ENCODE data around the gene NTHL1.
"Not testable (repeated sequence)": the region's sequence is repeated elsewhere in the genome, so short reads cannot be mapped to it uniquely, and the experiment has no call there.

The NTHL1 gene

DNA sequence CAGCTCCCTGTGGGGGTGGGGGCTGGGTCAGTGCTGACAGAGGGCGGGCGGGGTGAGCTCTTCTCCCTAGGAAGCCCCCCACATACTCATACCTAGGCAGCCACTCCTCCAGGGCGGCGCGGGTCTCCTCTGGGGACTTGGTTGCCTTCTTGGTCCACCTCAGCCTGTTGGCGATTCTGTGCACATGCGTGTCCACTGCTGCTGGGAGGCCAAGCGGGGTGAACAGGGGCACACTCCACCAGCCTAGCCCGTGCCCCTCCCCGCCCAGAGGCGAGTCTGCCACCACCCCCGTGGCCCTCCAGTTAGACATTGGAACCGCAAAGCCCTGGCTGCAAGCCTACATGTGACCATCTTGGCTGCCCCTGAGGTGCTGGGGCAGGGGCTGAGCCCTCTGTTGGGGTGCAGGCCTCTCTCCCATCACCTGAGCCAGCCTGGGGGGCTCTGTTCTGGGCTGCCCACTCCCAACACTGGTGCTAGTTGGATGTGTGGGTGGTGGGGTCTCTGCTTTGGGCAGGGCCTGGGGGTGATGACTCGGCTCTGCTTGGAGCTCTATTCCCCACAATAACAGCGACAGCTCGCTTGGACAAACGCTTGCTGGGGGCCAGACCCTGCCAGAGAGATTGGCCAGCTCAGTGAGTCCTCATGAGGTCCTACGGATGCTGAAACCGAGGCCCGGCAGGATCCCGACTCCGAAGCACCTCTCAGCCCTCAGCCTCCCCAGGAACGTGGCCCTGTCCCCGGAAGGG is 7.4 kb downstream of the NTHL1 start:
- no peak for DNase-seq

DNA sequence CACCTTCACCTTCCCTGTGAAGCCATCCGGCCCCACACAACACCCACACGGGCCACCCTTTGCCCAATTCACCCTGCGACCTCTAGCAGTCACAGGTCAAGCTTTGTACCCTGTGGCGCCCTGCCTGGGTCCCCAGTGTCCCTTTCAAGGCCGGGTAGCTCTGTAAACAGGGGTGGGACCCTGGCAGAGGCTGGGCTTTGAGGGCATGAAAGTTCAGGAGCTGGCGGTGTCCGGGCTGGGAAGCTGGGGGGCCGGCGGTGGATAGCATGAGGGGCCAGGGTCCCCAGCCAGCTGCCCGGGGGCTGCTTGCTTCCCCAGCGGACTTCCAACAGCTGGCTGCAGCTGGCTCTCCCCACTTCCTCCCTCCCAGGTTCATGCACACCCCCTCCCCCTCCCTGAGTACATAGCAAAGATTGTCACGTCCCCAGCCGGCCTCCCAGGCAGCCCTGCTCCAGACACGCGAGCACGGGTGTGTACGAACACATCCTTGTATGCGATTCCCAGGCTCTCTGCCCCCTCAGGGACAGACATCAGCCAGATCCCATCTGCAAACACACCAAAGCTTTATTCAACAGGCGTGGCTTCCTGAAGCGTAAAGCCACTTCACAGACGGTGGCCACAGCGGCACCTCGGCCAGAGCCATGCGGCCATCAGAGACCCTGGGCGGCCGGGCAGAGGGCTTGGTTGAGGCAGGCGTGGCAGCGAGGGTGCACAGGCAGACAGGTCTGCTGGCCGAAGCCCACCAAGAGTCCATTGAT is 8.2 kb downstream of the NTHL1 start:
- DNase-seq: no peak

DNA sequence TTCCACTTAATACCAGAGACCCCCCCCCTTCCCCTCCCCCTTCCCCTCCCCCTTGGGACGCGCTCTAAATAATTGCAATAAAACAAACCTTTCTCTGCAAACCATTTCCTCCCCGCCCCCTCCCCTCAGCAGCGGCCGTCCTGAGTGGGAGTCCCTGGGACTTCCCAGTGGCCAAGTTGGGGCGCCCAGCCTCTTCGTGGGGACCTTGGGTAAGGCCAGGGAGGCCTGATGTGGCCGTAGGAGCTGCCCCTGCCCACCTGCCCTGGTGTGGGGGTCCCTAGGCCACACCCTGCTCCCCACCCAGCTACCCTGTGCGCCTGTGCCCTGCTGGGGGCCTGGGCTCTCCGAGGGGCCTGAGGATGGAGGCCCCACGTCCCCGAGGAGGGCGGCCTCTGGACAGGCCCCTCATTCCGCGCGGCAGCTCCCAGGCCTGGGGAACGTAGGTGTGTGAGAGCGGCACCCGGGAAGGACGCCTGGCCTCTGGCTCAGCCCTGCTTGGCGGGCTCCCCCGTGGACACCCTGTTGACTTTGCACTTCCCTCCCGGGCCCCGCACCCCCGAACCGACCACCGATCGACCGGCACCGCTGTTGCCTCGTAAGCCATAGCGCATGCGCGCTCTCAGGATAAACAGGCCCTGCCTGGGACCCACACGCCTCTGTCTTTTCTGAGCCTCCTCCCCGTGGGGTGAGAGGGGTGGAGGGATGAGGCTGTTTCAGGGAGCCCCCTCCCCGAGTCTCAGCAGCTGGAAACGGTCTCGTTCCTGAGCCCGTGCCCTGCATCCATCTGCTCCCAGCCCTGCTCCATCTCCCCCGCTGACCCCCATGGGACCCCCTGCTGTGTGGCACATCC is 9.0 kb downstream of the NTHL1 start:
- no peak for DNase-seq

DNA sequence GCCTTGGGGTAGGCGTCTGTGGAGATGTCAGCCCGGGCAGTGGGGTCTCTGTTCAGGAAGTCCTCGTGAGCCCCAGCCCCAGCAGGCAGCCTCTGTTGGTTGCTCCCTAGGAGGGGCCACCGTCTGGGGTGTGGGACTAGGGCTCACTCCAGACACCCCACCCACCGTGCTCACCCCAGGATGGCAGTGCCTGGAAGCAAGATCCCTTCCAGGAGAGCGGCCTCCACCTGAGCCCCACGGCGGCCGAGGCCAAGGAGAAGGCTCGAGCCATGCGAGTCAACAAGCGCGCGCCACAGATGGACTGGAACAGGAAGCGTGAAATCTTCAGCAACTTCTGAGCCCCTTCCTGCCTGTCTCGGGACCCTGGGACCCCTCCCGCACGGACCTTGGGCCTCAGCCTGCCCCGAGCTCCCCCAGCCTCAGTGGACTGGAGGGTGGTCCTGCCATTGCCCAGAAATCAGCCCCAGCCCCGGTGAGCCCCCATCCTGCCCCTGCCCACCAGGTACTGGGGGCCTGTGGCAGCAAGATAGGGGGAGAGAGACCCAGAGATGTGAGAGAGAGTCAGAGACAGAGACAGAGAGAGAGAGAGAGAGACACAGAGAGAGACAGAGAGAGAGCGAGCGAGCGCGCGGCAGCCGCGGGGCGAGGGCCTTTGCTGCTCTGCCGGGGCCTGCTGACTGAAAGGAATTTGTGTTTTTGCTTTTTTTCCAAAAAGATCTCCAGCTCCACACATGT is 9.8 kb downstream of the NTHL1 start:
- no peak for DNase-seq

DNA sequence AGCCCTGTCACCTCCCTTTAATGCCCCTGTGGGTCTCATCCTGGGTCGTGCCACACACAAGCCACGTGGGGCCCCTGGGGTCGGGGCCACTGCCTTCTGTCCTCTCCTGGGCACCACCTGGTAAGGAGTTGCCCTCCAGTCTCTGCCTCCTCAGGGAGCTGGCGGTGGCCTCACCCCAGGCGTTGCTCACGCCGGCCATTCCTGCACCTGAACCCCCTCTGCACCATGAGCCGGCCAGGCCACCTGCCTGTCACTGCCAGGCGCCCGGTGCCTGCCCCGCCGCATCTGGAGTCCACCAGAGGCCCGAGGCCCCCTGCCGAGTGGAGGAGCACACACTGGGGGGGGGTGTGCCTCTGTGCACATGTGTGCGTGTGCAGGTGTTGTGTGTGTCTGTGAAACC is 10.5 kb downstream of the NTHL1 start:
- DNase-seq: no peak

DNA sequence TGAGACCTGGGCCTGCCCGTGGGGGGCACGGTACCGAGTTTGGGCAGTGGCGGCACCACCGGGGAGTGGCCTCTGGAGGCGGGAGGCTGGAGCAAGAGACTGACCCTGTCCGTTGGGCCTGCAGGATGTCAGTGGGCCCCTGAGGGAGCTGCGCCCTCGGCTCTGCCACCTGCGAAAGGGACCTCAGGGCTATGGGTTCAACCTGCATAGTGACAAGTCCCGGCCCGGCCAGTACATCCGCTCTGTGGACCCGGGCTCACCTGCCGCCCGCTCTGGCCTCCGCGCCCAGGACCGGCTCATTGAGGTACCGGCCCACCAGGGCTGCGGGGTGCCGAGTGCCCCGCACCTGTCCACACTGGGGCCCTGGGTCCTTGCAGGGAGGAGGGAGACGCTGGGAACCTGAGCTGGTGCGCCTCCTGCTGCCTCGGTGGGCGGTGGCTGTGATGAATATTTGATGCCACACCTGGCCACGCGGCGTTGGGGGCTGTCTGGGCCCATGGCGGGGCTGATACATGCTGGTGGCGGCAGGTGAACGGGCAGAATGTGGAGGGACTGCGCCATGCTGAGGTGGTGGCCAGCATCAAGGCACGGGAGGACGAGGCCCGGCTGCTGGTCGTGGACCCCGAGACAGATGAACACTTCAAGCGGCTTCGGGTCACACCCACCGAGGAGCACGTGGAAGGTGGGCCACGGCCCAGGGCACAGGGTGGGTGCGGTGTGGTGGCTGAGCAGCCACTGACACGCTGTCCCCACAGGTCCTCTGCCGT is 11.3 kb downstream of the NTHL1 start:
- DNase-seq: no peak

DNA sequence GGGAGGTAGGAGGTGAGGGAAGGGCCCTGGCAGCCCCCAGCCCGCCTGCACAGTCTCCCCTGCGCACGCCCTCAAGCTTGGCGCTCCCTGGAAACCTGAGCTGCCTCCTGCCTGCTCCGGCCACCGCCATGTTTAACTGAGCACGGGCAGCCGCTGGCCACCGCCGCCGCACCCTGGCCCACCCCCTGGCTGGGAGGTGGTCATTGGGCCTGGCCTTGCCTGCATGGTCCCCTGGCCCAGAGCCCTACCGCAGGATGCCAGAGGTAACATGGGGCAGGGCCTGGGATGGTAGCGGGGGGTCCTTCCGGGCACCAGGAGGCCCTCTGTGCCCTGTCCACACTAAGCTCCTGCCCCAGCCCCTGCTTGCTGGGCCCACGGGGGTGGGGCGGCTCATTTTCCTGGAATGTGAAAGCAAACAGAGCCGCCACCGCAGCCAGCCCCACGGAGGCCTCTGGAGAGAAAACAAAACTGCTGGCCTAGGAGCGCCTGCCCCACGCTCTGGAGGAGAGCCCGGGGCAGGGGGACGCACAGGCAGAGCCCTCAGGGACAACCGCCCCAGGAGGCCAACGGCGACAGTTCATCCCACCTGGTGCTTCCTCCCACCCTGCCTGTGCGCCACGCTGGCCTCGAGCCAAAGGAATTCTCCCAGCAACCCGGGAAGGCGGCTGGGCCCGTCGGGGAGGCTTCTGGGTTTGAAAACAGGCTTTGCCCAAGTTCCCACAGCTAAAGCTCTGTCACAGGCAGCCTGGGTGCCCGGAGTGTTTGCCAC is 12.0 kb downstream of the NTHL1 start:
- peak; percentile 62 for DNase-seq

DNA sequence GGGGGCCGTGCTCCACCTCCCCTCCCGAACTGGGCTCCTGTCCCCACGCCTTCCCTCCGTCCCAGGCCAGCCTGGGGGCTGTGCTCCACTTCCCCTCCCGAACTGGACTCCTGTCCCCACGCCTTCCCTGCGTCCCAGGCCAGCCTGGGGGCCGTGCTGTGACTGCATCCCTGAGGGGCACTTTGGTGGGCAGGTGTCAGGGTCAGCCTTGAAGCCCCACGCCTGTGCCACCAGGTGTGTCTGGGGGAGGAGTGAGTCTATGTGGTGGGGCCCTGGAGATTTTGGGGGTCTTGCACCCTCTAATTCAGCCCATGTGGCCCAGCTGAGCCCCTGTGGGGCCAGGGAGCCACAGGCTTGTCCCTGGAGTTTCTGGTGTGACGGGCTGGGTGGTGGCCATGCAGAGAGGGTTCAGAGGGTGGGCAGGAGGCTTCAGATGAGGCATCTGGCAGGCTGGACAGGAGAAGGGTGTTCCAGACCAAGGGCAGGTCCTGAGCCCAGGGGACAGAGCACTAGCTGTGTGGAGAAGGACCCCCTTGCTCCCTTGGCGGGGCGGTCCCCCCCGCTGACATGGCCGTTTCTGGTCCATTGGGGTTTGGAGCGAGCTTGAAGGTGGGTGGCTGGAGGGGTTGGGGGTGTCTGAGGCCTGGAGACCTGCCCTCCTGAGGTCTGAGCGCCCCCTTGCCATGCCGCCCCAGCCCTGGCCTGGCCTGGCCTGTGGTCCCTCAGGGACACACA is 12.8 kb downstream of the NTHL1 start:
- no peak for DNase-seq

DNA sequence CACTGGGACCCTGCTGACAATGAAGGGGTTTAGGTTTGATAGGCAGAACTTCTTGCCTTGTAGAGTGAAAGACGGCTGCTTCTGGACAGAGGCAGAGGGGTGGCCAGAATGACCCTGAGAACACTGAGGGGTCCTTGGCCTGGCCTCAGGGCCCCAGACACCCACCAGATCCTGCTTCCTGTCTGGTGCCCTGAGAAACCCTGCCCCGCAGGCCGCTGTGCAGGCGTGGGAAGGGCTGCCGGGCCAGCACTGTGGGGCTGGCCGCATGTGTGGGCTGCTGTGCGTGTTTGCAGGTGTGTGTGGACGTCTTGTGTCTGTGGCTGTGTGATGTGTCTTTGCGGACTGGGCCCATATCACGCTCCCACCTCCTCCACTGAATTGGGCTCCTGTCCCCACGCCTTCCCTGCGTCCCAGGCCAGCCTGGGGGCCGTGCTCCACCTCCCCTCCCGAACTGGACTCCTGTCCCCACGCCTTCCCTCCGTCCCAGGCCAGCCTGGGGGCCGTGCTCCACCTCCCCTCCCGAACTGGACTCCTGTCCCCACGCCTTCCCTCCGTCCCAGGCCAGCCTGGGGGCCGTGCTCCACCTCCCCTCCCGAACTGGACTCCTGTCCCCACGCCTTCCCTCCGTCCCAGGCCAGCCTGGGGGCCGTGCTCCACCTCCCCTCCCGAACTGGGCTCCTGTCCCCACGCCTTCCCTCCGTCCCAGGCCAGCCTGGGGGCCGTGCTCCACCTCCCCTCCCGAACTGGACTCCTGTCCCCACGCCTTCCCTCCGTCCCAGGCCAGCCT is 13.5 kb downstream of the NTHL1 start:
- DNase-seq: not testable (repeated sequence)

DNA sequence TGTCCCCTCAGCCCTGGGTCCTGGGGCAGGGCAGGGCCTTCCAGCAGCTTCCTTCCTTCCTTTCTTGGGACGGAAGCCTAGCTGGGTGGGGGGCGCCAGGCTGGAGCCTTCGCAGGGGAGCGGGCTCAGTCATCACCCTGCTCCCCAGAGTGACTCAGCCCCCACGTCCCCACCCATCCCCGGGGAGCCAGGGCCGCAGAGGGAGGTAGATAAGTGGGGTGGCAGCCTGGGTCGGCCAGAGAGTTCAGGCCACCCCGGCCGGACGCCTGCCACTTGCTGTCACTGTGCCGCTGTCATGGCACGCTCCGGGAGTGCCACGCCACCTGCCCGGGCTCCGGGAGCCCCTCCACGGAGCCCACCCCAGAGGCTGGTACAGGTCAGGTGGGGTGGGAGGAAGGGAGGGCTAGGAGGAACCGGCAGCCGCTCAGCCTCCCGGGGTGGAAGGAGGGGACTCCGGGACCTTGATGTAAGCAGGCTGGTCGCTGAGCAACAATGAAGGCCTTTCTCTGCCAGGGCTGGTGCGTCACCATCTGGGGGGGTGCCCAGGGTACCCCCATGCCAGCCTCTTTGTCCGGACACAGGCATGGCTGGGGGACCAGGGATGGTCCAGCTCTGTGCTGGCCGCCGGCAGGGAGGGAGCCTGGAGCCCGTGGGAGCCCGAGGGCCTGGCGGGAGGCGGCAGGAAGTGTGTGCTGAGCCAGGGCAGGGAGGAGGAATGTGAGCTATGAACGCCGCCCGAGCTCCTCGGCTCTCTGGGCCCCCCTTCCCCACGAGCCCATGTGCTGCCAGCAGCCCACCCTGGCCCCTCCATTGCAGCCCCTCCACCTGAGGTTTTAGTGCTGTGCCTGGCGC is 14.4 kb downstream of the NTHL1 start:
- no peak for DNase-seq

DNA sequence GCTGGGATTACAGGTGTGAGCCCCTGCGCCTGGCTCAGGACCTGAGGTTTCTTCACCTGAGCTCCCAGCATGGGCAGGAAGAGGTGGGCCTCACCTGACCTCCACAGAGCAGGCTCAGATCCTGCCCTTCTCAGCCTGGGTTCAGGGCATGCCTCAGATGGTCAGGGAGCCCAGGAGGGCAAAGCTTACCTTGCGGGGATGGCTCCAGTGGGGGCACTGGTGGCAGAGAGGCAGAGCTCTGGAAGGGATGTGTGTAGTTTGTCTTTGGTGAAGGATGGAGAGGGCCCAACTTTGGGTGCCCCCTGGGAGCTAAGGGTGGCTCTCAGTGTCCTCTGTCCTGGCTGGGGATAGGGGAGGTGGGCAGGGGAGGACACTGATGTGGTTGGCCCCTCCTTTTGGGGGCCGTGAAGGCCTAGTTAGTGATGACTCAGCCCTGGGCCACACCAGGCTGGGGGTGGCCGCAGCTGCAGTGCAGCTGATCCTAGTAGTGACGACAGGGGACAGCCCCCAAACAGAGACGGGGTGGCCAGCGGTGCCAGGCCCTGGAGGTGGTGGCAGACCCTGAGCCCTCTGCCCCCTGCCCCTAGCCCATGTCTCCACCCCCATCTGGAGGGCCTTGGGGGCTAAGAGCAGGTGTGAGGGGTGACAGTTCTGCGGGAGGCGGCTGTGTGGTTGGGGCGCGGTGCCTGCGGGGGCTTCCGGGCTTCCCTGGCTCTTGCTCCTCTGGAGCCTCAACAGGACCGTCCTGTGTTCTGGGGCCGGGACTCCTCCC is 15.2 kb downstream of the NTHL1 start:
- no peak for DNase-seq

DNA sequence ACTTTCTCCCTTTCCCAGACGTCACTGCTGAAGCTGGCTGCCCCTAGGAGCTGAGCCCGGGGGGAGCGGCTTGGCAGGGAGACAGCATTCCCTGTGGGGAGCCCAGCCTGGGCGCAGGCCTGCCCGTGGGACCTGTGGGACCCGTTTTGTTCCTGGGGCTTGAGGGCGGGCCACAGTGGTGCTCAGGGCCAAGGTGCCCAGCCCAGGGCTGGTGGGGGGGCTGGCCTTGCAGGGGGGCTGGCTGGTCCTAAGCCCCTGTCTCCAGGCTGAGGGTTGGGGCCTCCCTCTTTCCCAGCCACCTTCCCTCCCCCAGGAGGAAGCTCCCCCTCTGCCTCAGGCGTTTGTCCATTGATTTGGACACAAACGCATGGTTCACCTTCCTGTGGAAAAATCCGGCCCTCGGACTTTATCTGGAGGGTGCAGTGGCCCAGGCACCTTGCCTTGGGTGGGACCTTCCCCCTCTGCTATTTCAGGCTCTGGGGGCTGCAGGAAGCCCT is 16.5 kb downstream of the NTHL1 start:
- no peak for DNase-seq

DNA sequence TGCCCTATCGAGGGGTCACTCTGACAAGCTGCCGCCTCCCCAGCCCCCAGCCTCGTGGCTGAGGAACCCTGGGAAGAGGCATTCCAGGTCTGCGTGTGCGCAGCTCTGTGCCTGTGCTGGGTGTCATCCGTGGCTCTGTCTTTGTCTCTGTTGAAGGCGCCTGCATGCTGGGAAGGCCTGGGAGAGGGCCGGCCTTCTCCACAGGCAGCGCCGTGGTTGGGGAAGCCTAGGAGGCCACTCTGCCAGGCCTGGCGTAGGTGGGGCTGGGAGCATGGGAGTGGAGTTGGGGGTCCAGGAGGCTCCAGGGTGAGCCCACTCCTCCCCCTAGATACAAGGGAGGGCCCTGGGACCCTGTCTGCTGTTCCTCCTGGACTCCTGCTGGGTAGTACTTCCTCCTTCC is 17.6 kb downstream of the NTHL1 start:
- DNase-seq: no peak

DNA sequence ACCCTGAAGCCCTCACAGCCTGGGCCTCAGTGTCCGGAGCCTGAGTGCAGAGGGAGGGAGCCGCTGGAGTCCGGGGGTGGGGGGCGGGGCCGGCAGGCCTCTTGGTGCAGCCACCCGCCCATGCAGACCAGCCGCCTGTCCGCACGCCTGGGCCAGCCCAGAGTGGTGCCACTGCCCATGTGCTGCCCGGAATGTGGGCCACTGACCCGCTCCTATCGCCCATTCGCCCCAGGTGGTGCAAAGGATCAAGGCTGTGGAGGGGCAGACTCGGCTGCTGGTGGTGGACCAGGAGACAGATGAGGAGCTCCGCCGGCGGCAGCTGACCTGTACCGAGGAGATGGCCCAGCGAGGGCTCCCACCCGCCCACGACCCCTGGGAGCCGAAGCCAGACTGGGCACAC is 18.3 kb downstream of the NTHL1 start:
- DNase-seq: no peak

DNA sequence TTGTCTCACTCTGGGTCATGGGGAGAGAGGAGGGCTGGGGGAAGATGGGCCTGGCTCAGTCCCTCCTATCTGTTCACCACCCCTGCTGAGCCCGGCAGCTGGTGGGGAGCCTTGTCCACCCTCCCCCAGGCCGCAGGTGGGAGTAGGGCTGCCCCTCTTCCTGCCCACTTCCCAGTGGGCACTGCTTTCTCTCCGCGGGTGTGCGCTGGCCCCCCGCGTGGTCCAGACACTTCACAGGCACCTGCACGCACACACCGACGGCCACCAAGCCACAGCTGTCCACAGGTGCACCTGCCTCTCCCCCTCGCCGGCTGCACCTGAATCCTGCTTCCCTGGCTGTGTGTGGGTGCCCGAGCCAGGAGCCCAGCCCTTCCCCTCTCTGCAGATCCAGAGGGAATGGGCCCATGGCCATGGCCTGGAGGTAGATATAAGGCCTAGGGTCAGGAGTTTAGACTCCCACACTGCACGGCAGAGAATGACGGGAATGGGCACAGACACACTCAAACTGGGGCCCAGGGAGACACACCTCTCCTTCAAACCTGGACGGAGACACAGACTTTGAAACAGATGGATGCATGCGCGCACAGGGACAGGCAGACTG is 18.9 kb downstream of the NTHL1 start:
- DNase-seq: no peak

DNA sequence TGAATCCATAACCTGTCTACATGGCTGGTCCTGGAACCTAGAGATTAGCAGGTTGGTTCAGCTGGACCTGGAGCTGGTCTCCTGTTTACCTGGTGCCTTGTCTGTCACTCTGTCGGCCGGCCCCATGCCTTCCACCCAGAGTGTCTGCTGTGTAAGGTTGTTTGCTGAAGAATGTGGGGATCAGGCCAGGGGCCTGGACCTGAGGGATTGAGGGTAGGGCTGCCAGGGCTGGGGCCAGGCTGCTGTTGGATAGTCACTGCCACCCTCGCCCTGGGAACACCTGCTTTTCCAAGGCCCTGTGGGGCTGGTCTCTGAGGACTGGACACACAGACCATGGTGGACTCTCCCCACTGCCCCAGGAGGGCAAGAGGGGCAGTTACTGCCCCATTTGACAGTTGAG is 19.5 kb downstream of the NTHL1 start:
- no peak for DNase-seq
